Activated B cell treated with CpG ODN at 0.5 μM for 24 hours (primary cell): Measurements from ENCODE around the gene MICALL2. TPM values are rescaled to one million over a fixed set of nuclear protein-coding genes. Genes with fewer than 3 reads are reported as not detected.

Source experiments
- ATAC-seq: fragments of 200-7000 bp; cut with Tn5 transposase; one replicate; pipeline ENCODE4 v1.10.0; 2021; ENCODE audit warnings: low read depth, mild to moderate bottlenecking, moderate library complexity
- CTCF ChIA-PET: fragments of 350-600 bp; sonication (Branson Sonifier 250); formaldehyde crosslinking; loops from one replicate; lab custom pipeline; 2021; ENCODE audit warnings: antibody characterized with exemption; lab: Charles Lee
- POLR2A ChIA-PET: fragments of 350-600 bp; sonication (Branson Sonifier 250); formaldehyde crosslinking; loops from one replicate; lab custom pipeline; 2021; ENCODE audit warnings: antibody characterized with exemption; lab: Charles Lee
- DNase-seq: peaks from one replicate; pipeline ENCODE4 v3.0.0; 2022
- H3K27ac Mint-ChIP-seq: one replicate; pipeline ENCODE4 v1.8.0; 2020; ENCODE audit warnings: mixed read lengths
- H3K27me3 Mint-ChIP-seq: one replicate; pipeline ENCODE4 v1.8.0; 2021; ENCODE audit warnings: mixed read lengths
- H3K36me3 Mint-ChIP-seq: one replicate; pipeline ENCODE4 v1.8.0; 2021; ENCODE audit warnings: low read depth, mixed read lengths
- H3K4me1 Mint-ChIP-seq: one replicate; pipeline ENCODE4 v1.8.0; 2021; ENCODE audit warnings: mixed read lengths
- H3K4me3 Mint-ChIP-seq: one replicate; pipeline ENCODE4 v1.8.0; 2020; ENCODE audit warnings: mild to moderate bottlenecking, mixed read lengths
- H3K9me3 Mint-ChIP-seq: one replicate; pipeline ENCODE4 v1.8.0; 2020; ENCODE audit warnings: mixed read lengths
- intact Hi-C: fragments of 100-400 bp; cut with micrococcal nuclease; formaldehyde crosslinking; loops from one replicate; pipeline ENCODE4 v1.15.1; 2024
- total RNA-seq: library from RNA; stranded (reverse); gene quantifications from 2 replicates; pipeline ENCODE4 v1.2.3, GENCODE V29; 2022
- TF ChIP-seq, protein P1 (sequence below): fragments of 200-600 bp; IDR thresholded peaks from one replicate; pipeline ENCODE4 v1.8.0; 2022; ENCODE audit warnings: antibody characterized with exemption, mild to moderate bottlenecking

Gene MICALL2
- total RNA-seq, 1 donor from 2014 or later: 0.55 TPM

DNA sequence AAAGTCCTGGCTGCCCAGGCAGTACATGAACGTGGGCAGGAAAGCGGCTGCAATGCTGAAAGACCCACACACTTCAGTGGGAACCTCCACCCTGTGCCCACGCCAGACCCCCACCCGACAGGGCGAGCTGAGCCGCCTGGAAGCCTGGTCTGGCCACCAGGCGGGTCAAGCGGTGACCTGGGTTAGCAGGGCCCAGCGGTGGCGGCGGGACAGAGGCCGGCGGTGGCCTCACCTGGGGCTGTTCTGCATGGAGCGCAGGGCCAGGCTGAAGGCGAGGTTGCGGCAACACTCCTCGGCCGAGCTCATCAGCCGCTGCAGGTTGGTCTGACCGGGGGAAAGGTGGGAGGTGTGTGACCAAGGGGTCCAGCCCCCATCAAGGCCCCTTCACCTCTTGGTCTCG lies 11.6 kb upstream of the MICALL2 start:
- ChIA-PET POLR2A (no interaction called here), CTCF (no interaction called here)
- TF ChIP-seq, protein P1, sequence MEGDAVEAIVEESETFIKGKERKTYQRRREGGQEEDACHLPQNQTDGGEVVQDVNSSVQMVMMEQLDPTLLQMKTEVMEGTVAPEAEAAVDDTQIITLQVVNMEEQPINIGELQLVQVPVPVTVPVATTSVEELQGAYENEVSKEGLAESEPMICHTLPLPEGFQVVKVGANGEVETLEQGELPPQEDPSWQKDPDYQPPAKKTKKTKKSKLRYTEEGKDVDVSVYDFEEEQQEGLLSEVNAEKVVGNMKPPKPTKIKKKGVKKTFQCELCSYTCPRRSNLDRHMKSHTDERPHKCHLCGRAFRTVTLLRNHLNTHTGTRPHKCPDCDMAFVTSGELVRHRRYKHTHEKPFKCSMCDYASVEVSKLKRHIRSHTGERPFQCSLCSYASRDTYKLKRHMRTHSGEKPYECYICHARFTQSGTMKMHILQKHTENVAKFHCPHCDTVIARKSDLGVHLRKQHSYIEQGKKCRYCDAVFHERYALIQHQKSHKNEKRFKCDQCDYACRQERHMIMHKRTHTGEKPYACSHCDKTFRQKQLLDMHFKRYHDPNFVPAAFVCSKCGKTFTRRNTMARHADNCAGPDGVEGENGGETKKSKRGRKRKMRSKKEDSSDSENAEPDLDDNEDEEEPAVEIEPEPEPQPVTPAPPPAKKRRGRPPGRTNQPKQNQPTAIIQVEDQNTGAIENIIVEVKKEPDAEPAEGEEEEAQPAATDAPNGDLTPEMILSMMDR: no peak
- Mint-ChIP-seq H3K9me3 (no peaks in the 10 kb centered on the region), H3K36me3 (peaks cover 34% of the 10 kb centered on the region), H3K4me1 (no peaks in the 10 kb centered on the region), H3K27ac (no peak overlapping the region), H3K4me3 (no peak overlapping the region), H3K27me3 (no peaks in the 10 kb centered on the region)
- DNase-seq (no peak), ATAC-seq (no peak)
- intact Hi-C loops: no loop called here

DNA sequence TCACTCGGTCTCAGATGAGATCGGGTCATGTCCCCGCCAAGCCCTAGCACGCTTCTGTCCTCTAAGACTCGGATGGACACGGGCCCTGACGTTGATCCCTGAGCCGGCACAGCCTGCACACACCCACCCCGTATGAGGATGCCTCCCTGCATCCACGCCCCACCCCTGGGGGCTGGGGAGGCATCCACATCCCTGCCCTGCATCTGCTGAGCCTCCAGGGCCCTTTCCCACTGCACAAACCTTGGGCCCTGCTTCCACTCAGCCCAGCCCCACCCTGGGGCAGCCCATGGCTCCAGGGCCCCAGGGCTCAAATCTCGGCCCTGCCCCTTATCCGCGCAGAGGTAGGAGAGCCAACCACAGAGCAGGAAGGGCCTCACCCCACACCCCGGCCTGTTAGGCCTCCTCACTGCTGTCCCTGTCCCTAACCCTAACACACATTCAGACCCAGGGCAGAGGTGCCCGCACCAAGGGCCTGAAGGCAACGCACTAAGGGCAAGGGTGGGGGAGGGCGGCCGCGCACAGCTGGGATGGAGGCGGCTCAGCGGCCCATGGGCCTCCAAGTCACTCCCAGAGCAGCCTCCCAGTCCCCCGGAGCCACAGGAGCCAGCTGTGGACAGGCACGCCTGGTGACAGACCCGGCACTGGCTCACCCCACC lies 9.5 kb upstream of the MICALL2 start:
- DNase-seq (no peak), ATAC-seq (no peak)
- peaks cover 21% of the 10 kb centered on the region for H3K36me3 Mint-ChIP-seq
- intact Hi-C loops: no loop called here
- H3K9me3 Mint-ChIP-seq: no peaks in the 10 kb centered on the region
- ChIA-PET POLR2A (interaction anchor here (0.5 kb wide), 1 partner anchor 1044 kb away, joined by 3 read pairs; no protein-coding TSS in a partner anchor), CTCF (no interaction called here)
- H3K27ac Mint-ChIP-seq: no peak overlapping the region
- no peaks in the 10 kb centered on the region for H3K27me3 Mint-ChIP-seq
- H3K4me1 Mint-ChIP-seq: no peaks in the 10 kb centered on the region
- H3K4me3 Mint-ChIP-seq: no peak overlapping the region
- TF ChIP-seq, protein P1: no peak

DNA sequence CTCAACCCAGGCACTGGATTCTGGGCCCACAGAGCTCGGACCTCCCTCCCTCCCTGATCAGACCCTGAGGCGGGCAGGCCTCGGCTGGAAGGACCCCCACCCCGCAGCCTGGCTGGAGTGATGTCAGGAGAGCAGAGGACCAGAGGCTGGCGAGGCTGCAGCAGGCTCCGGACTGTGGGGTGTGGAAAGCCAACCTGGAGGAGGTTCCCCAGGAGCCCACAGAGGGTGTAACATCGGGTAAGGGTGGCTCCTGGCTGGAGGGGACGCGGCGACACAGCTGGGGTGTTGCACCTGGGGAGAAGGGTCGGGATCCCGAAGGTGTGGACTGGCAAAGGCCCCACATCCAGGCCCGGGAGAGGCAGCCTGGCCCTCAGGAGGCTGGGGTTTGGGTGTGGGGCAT lies 8.9 kb upstream of the MICALL2 start:
- POLR2A ChIA-PET: no interaction called here
- no peak overlapping the region for H3K27ac Mint-ChIP-seq
- no peaks in the 10 kb centered on the region for H3K27me3 Mint-ChIP-seq
- H3K36me3 Mint-ChIP-seq: peaks cover 16% of the 10 kb centered on the region
- H3K9me3 Mint-ChIP-seq: no peaks in the 10 kb centered on the region
- no peak for ATAC-seq
- no peak overlapping the region for H3K4me3 Mint-ChIP-seq
- DNase-seq: no peak
- intact Hi-C loops: no loop called here
- CTCF ChIA-PET: no interaction called here
- TF ChIP-seq, protein P1: no peak
- H3K4me1 Mint-ChIP-seq: no peaks in the 10 kb centered on the region

DNA sequence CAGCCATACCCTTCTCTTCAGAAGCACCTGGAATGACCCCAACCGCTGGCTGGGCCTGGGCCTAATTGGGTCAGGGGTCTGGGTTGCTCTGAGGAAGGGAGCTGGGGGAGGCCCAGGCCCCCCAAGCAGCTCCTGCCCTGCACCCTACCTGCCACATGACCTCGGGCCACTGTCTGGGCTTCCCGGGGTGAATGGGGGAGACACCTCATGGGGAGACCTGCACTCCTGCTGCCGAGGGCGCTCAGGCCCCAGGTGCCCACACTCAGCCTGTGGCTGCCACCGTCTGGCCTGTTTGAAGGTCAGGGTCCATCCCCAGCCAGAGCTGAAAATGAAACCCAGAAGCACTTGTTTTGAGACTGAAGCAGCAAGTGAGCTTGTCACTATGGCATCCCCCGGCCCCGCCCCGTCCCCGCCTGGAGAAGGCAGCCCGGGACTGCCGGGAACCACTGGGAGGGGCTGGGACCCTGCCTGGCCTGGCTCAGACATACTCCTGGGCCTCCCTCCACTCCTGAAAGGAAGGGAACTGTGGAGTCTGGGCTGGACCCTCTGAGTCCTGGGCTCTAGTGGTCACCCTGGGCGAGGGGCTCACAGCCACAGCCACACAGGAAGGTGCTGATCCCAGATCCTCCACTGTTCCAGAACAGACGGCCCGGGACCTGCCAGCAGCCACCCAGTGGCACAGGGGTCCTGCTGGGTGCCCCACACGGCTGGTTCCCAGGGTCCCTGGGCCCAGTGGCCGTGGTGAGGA lies 7.4 kb upstream of the MICALL2 start:
- Mint-ChIP-seq H3K4me1 (peaks cover under 1% of the 10 kb centered on the region), H3K36me3 (peaks cover 10% of the 10 kb centered on the region), H3K9me3 (no peaks in the 10 kb centered on the region), H3K27ac (no peak overlapping the region), H3K4me3 (no peak overlapping the region), H3K27me3 (no peaks in the 10 kb centered on the region)
- POLR2A ChIA-PET: no interaction called here
- TF ChIP-seq, protein P1: no peak
- DNase-seq (no peak), ATAC-seq (no peak)
- CTCF ChIA-PET: no interaction called here
- intact Hi-C loops: no loop called here

DNA sequence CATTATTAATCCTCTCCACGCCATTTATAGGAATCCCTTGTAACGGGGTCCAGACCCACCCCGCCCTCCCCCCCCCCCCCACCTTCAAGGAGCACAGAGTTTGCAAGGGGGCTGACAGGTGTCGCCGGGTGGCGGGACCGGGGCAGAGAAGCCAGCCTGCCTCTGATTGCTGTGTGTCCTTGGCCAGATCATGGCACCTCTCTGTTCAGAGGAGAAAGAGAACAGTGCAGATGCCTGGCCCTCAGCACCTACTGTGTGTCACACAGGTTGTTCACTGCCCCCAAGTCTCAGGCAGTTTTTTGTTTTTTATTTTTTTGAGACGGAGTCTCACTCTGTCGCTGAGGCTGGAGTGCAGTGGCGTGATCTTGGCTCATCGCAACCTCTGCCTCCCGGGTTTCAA lies 5.4 kb upstream of the MICALL2 start:
- peaks cover 7% of the 10 kb centered on the region for H3K4me1 Mint-ChIP-seq

More for the DNA sequence above, 5.4 kb upstream of the MICALL2 start:
- Mint-ChIP-seq H3K9me3 (no peaks in the 10 kb centered on the region), H3K27ac (no peak overlapping the region), H3K36me3 (peaks cover 4% of the 10 kb centered on the region), H3K4me3 (no peak overlapping the region), H3K27me3 (no peaks in the 10 kb centered on the region)
- intact Hi-C loops: no loop called here
- CTCF ChIA-PET: no interaction called here
- TF ChIP-seq, protein P1: no peak
- DNase-seq (no peak), ATAC-seq (no peak)
- POLR2A ChIA-PET: no interaction called here
